Endothelial cell of umbilical vein (primary cell): ENCODE data around the gene ALK. TPM values are rescaled to one million over a fixed set of nuclear protein-coding genes. Genes with fewer than 3 reads are reported as not detected.

Source experiments
- BruUV-seq: library from RNA; stranded (reverse); fragments of 400-500 nt; replicated peaks from 2 replicates; lab custom pipeline; 2021; lab: Mats Ljungman, UMichigan
- CTCF ChIA-PET: fragments of 300-600, 350-600 bp; sonication (Branson Sonifier 250); formaldehyde crosslinking; loops from one replicate; lab custom pipeline; 2021; ENCODE audit warnings: antibody characterized with exemption, inconsistent platforms; lab: Charles Lee
- POLR2A ChIA-PET: fragments of 300-600, 350-600 bp; sonication (Branson Sonifier 250); formaldehyde crosslinking; loops from one replicate; lab custom pipeline; 2021; ENCODE audit warnings: antibody characterized with exemption, inconsistent platforms; lab: Charles Lee
- DNase-seq: peaks from one replicate; pipeline ENCODE4 v3.0.0-alpha.2; 2011; ENCODE audit warnings: low read depth, low spot score
- FAIRE-seq: peaks from 2 replicates; lab custom pipeline; 2011; peaks lifted over from hg19 to GRCh38; lab: Jason Lieb, UNC
- H2AFZ ChIP-seq: 2 replicates; pipeline ENCODE4 v1.6.0; 2012; ENCODE audit warnings: low read depth, low read length, control low read depth, inconsistent platforms
- H3K27ac ChIP-seq: 2 replicates; pipeline ENCODE4 v1.5.1; 2011; ENCODE audit warnings: low read depth, mild to moderate bottlenecking, control low read depth, low read length, moderate library complexity; ENCODE audit not compliant: insufficient read depth
- H3K27me3 ChIP-seq, 2 experiments: 2 replicates each; pipeline versions ENCODE4 v1.6.0 to v1.6.1; 2011; ENCODE audit warnings: low read length in 2 of 2, mixed read lengths in 1 of 2; ENCODE audit not compliant: control insufficient read depth in 2 of 2, insufficient read depth in 2 of 2
- H3K36me3 ChIP-seq, 2 experiments: 2 replicates in 1 of 2; 3 replicates in 1 of 2; pipeline ENCODE4 v1.5.1; 2011; ENCODE audit warnings: low read length in 2 of 2, mild to moderate bottlenecking in 1 of 2, moderate library complexity in 1 of 2; ENCODE audit not compliant: control insufficient read depth in 2 of 2, insufficient read depth in 2 of 2; ENCODE audit errors: extremely low read depth in 1 of 2
- H3K4me1 ChIP-seq: 3 replicates; pipeline ENCODE4 v1.5.1; 2011; ENCODE audit warnings: mild to moderate bottlenecking, low read length; ENCODE audit not compliant: control insufficient read depth, insufficient read depth; ENCODE audit errors: extremely low read depth
- H3K4me2 ChIP-seq: 2 replicates; pipeline ENCODE4 v1.6.1; 2011; ENCODE audit warnings: low read length, control low read depth, mixed read lengths; ENCODE audit not compliant: insufficient read depth
- H3K4me3 ChIP-seq, 3 experiments: fragments of 200-600 bp in 1 of 3; sonication (generic), shearing (Covaris generic) in 1 of 3; replicated peaks in 1 of 3; 2 replicates each; pipeline ENCODE4 v1.5.1; 2011 to 2016; ENCODE audit warnings: control low read depth in 3 of 3, low read length in 3 of 3, mild to moderate bottlenecking in 2 of 3, inconsistent platforms in 1 of 3, low read depth in 1 of 3, moderate library complexity in 1 of 3; ENCODE audit not compliant: insufficient read depth in 1 of 3
- H3K79me2 ChIP-seq: 2 replicates; pipeline ENCODE4 v1.6.0; 2012; ENCODE audit warnings: low read length, inconsistent platforms; ENCODE audit not compliant: control insufficient read depth, insufficient read depth
- H3K9ac ChIP-seq: replicated peaks from 2 replicates; pipeline ENCODE3; 2011; ENCODE audit warnings: low read length, control low read depth; ENCODE audit not compliant: insufficient read depth; ENCODE audit errors: extremely low read depth
- H3K9me1 ChIP-seq: replicated peaks from 3 replicates; pipeline ENCODE4 v1.6.0; 2011; ENCODE audit warnings: mild to moderate bottlenecking, low read length; ENCODE audit not compliant: control insufficient read depth, insufficient read depth; ENCODE audit errors: extremely low read depth
- H3K9me3 ChIP-seq: replicated peaks from 2 replicates; pipeline ENCODE4 v1.5.1; 2012; ENCODE audit warnings: low read length, inconsistent platforms; ENCODE audit not compliant: control insufficient read depth, insufficient read depth
- H4K20me1 ChIP-seq: replicated peaks from 2 replicates; pipeline ENCODE3; 2011; ENCODE audit warnings: mild to moderate bottlenecking, low read length; ENCODE audit not compliant: control insufficient read depth, insufficient read depth; ENCODE audit errors: extremely low read depth
- EZH2 ChIP-seq: IDR thresholded peaks from 2 replicates; pipeline ENCODE4 v1.6.1; 2012; ENCODE audit warnings: borderline replicate concordance, low read depth, mild to moderate bottlenecking, moderate library complexity, low read length, inconsistent platforms; ENCODE audit not compliant: severe bottlenecking
- FOS ChIP-seq: IDR thresholded peaks from 2 replicates; pipeline ENCODE4 v1.6.1; 2011; ENCODE audit warnings: mild to moderate bottlenecking, low read length, moderate library complexity, borderline replicate concordance; ENCODE audit not compliant: insufficient read depth
- GATA2 ChIP-seq: IDR thresholded peaks from 2 replicates; pipeline ENCODE4 v1.7.0; 2011; ENCODE audit warnings: low read depth, mild to moderate bottlenecking, moderate library complexity, mixed read lengths, low read length; ENCODE audit not compliant: insufficient read length, insufficient read depth
- JUN ChIP-seq: IDR thresholded peaks from 2 replicates; pipeline ENCODE4 v1.6.1; 2011; ENCODE audit warnings: borderline replicate concordance, low read depth; ENCODE audit not compliant: insufficient read length, insufficient read depth
- MYC ChIP-seq: IDR thresholded peaks from one replicate; pipeline ENCODE4 v1.6.1; 2011; ENCODE audit warnings: mild to moderate bottlenecking, low read depth, low read length
- POLR2A ChIP-seq: IDR thresholded peaks from 2 replicates; pipeline ENCODE4 v1.6.1; 2012; ENCODE audit warnings: low read depth, mild to moderate bottlenecking, control low read depth, low read length
- POLR2AphosphoS5 ChIP-seq: IDR thresholded peaks from 2 replicates; pipeline ENCODE4 v1.6.1; 2012; ENCODE audit warnings: low read depth, mild to moderate bottlenecking, control low read depth, low read length, moderate library complexity; ENCODE audit not compliant: insufficient read depth
- dilution Hi-C: fragments of 300-500 bp; cut with MboI; formaldehyde crosslinking; loops from one replicate; pipeline ENCODE4 v1.15.0; 2019; ENCODE audit warnings: low sequenced_read_pairs; ENCODE audit not compliant: extremely low pct_ligation_motif_present
- intact Hi-C: fragments of 100-400 bp; cut with micrococcal nuclease; formaldehyde crosslinking; loops from one replicate; pipeline ENCODE4 v1.10.0; 2022
- polyA plus RNA-seq, 4 experiments: library from polyadenylated mRNA; depleted of rRNA in 3 of 4; stranded (reverse) in 3 of 4; unstranded in 1 of 4; fragments of >200 nt; gene quantifications; 2 replicates each; pipeline versions ENCODE4 v1.2.1 to v1.2.3, GENCODE V29; 2011 to 2012; ENCODE audit warnings: missing spikeins in 1 of 4
- total RNA-seq: library from RNA; stranded (reverse); gene quantifications from 2 replicates; pipeline ENCODE4 v1.2.3, GENCODE V29; 2021
- TF ChIP-seq, protein P1 (sequence below): IDR thresholded peaks from 2 replicates; pipeline ENCODE4 v1.6.1; 2011; ENCODE audit not compliant: insufficient read depth, insufficient read length
- TF ChIP-seq, protein P2 (sequence below), 2 donors: IDR thresholded peaks; 1 replicate in 1 of 2; 2 replicates in 1 of 2; pipeline ENCODE4 v1.5.1; 2011; ENCODE audit warnings: low read length in 2 of 2, mild to moderate bottlenecking in 2 of 2, moderate library complexity in 2 of 2, control low read depth in 1 of 2, inconsistent platforms in 1 of 2, low read depth in 1 of 2; ENCODE audit not compliant: insufficient read depth in 1 of 2; ENCODE audit errors: extremely low read depth in 1 of 2

Gene ALK
- total and polyA plus RNA-seq, 2 donors (not counting 3 experiments of a cell fraction or from before 2014, with no cell fraction given) = not detected

DNA sequence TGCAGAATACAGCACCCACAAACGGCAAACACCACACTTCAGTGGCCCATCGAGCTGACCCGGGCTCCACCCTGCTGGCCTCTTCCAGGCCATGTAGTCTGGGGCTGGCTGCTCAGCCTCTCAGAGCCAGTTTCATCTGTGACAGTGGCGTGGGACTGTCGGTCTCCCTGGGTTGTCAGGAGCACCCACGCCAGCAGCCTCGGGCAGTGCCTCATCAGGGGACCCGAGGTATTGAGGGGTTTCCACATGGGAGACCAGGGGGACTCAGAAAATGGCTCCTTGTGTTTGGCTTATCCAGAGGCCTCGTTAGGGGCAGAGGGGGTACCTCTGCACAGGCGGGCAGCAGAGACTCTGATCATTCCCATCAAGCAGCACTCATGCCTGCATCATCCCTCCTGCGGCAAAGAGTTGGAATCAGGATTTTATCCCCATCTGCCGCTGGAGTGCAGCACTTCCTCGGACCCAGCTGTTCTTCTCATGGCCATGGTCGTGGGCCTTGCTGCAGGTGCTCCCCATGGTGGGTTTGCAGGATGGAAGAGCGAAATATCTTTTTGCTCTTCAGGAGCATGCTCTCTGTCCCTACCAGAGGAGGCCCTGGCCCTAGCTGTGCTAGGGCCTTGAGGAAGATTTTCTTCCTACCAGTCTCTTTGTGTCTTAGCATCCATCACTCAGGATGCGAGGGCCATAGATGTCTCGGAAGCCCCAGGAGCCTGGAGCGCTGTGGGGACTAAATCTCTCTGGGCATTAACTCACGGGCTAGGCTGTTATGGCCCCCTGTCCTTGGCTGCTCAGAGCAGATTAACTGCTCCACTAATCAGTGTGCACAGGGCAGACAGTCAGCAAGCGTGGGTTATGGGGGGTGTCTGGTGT lies 705.4 kb downstream of the ALK start:
- TF ChIP-seq, protein P1, sequence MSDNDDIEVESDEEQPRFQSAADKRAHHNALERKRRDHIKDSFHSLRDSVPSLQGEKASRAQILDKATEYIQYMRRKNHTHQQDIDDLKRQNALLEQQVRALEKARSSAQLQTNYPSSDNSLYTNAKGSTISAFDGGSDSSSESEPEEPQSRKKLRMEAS = no peak
- TF ChIP-seq POLR2AphosphoS5 (no peak), MYC (no peak), EZH2 (no peak), GATA2 (no peak), POLR2A (no peak), JUN (no peak), FOS (no peak)
- TF ChIP-seq, protein P2, sequence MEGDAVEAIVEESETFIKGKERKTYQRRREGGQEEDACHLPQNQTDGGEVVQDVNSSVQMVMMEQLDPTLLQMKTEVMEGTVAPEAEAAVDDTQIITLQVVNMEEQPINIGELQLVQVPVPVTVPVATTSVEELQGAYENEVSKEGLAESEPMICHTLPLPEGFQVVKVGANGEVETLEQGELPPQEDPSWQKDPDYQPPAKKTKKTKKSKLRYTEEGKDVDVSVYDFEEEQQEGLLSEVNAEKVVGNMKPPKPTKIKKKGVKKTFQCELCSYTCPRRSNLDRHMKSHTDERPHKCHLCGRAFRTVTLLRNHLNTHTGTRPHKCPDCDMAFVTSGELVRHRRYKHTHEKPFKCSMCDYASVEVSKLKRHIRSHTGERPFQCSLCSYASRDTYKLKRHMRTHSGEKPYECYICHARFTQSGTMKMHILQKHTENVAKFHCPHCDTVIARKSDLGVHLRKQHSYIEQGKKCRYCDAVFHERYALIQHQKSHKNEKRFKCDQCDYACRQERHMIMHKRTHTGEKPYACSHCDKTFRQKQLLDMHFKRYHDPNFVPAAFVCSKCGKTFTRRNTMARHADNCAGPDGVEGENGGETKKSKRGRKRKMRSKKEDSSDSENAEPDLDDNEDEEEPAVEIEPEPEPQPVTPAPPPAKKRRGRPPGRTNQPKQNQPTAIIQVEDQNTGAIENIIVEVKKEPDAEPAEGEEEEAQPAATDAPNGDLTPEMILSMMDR (IDR thresholded peaks at IDR 0.05; ENCODE audit: extremely low read depth in 1 of 2, insufficient read depth in 1 of 2, low read depth in 1 of 2, low read length in 2 of 2) = no peak
- Histone ChIP-seq H3K4me3 (no peak overlapping the region), H3K9me1 (no peaks in the 10 kb centered on the region), H3K27ac (no peak overlapping the region), H4K20me1 (no peaks in the 10 kb centered on the region), H3K4me1 (peaks cover 2% of the 10 kb centered on the region), H2AFZ (no peak overlapping the region), H3K9me3 (no peaks in the 10 kb centered on the region), H3K9ac (no peak overlapping the region), H3K4me2 (no peak overlapping the region), H3K36me3 (no peaks in the 10 kb centered on the region), H3K27me3 (no peaks in the 10 kb centered on the region), H3K79me2 (no peaks in the 10 kb centered on the region)
- FAIRE-seq = no peak
- no TSS peak for BruUV-seq
- intact Hi-C loops (no loop called here), dilution Hi-C loops (no loop called here)
- ChIA-PET CTCF (no interaction called here), POLR2A (no interaction called here)
- DNase-seq = no peak
